Stimulated activated CD8-positive, alpha-beta memory T cell treated with anti-CD3 and anti-CD28 coated beads, Interleukin-15, amount 100 ng/mL, for 48 hours (primary cell): ENCODE data around the gene DOHH.
"Not testable (repeated sequence)": the region's sequence is repeated elsewhere in the genome, so short reads cannot be mapped to it uniquely, and the experiment has no call there.

Experiments
- DNase-seq, 2 donors: peaks; one replicate each; pipeline ENCODE4 v3.0.0-alpha.2; 2020; ENCODE audit warnings: low read depth in 2 of 2

The DOHH gene

DNA sequence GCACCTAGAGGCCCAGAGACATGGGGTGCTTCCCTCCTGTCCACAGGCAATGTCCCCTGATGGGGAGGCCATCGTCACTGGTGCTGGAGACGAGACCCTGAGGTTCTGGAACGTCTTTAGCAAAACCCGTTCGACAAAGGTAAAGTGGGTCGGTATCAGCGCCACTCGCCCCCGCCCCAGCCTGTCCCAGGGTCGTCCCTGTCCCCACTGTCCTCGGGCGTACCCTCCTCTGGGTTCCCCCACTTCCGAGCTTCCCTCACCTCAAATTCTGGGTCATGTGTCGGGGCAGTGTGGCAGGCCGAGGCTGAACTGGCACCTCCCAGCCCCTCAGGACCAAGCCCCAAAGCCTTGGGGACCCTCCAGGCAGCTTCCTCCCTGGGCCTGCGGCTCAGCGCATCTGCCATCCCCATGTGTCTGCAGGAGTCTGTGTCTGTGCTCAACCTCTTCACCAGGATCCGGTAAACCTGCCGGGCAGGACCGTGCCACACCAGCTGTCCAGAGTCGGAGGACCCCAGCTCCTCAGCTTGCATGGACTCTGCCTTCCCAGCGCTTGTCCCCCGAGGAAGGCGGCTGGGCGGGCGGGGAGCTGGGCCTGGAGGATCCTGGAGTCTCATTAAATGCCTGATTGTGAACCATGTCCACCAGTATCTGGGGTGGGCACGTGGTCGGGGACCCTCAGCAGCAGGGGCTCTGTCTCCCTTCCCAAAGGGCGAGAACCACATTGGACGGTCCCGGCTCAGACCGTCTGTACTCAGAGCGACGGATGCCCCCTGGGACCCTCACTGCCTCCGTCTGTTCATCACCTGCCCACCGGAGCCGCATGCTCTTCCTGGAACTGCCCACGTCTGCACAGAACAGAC lies 34.1 kb upstream of the DOHH start:
- no peak for DNase-seq

- no peak for DNase-seq
Measured at GRCh38 chr19:3533563-3534216, 33.2 kb upstream of the DOHH start.

GRCh38 chr19:3533033-3533432 lies 32.6 kb upstream of the DOHH start:
- DNase-seq, result no peak

- DNase-seq, result no peak
Measured at GRCh38 chr19:3532154-3532786, 31.8 kb upstream of the DOHH start.

- DNase-seq, result no peak
Measured at GRCh38 chr19:3531716-3532115, 31.2 kb upstream of the DOHH start.

- DNase-seq, result no peak
Measured at GRCh38 chr19:3530389-3530788, 29.9 kb upstream of the DOHH start.

GRCh38 chr19:3529299-3529698 lies 28.8 kb upstream of the DOHH start:
- not testable (repeated sequence) for DNase-seq

DNA sequence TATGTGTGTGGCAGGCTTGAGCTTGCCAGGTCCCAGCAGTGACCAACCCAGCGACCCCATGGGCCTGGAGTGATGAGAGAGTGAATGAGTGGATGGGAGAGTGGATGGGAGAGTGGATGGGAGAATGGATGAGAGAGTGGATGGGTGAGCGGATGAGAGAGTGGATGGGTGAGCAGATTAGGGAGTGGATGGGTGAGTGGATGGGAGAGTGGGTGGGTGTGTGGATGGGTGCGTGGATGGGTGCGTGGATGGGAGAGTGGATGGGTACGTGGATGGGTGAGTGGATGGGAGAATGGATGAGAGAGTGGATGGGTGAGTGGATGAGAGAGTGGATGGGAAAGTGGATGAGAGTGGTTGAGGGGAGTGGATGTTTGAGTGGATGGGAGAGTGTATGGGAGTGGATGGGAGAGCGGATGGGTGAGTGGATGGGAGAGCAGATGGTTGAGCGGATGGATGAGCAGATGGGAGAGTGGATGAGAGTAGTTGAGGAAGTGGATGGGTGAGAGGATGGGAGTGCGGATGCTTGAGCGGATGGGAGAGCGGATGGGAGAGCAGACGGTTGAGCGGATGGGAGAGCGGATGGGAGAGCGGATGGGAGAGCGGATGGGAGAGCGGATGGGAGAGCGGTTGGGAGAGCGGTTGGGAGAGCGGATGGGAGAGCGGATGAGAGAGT lies 28.2 kb upstream of the DOHH start:
- DNase-seq, result no peak

DNA sequence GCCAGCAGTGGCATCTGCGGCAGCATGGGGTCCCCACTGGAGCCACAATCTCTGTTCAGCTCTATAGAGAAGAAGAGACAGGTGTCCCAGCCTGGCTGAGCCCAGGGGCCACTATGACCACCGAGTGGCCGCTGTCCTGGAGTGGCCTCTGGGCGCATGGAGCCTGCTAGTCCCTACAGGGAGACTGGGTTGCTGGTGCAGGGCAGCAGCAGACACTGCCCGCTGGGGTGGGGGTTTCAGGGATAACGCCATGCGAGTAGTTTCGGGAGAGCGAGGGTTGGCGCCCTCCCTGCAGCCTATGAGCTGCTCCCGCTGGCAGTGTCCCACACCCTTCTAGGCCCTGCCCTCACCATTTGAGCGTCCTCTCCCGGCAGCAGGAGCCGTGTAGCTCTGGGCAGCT lies 27.6 kb upstream of the DOHH start:
- DNase-seq, result no peak

- no peak for DNase-seq
Measured at GRCh38 chr19:3527238-3527910, 26.9 kb upstream of the DOHH start.

GRCh38 chr19:3526507-3527237 lies 26.2 kb upstream of the DOHH start:
- no peak for DNase-seq

DNA sequence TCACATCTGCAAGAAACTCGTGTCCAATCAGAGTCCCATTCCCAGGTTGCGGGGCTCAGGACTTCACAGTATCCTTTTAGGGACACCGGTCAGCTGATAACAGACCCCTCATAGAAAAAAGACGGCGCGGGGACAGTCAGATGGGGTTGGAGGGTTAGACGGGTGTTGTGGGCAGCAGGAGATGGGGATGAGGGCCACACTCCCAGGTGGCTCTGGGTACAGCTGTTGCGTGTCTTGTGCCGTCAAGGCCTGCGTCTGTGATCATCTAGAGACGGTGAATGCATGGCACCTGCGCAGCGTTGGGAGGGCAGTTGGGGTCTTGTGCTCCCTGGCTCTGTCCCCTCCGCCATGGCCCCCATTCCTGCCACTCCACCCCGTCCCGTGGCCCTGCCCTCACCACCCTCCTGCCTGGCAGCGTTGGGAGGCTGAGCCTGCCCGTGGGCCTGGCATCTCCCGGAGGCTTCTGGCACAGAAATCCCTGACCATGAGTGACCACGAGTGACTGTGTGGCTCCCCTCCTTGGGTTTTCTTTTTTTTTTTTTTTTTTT lies 24.5 kb upstream of the DOHH start:
- no peak for DNase-seq

DNA sequence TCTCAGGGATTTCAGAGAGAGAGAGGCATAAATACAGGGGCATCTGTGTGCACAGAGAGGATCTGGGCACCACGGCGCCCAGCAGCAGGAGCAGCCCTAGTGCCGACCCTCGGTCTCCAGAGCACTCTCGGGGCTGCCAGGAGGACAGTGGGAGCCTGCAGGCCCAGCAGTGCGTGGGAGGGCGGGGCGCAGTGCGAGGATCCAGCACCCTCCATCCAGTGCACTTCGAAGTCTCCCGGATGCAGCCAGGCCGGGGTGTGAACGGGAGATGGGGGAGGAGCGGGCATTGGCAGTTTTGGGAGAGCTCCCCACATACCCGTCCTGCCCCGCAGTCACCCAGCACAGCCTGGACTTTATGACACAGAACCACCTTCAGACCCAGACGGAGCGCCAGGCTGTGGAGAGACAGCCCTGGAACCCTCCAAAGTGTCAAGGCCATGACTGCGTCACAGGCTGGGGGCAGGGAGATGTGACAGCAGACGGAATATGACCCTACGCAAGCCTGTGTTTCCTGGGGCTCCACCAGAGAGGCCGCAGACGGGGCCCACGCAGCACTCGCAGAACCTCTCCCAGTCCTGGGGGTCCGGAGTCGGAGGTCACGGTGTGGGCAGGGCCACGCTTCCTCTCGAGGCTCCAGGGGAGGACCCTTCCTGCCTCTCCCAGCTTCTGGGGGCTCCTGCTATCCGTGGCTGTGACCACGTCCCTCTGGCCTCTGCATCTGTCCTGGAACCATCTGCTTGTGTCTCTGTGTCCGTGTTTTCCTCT lies 23.8 kb upstream of the DOHH start:
- DNase-seq, result no peak

DNA sequence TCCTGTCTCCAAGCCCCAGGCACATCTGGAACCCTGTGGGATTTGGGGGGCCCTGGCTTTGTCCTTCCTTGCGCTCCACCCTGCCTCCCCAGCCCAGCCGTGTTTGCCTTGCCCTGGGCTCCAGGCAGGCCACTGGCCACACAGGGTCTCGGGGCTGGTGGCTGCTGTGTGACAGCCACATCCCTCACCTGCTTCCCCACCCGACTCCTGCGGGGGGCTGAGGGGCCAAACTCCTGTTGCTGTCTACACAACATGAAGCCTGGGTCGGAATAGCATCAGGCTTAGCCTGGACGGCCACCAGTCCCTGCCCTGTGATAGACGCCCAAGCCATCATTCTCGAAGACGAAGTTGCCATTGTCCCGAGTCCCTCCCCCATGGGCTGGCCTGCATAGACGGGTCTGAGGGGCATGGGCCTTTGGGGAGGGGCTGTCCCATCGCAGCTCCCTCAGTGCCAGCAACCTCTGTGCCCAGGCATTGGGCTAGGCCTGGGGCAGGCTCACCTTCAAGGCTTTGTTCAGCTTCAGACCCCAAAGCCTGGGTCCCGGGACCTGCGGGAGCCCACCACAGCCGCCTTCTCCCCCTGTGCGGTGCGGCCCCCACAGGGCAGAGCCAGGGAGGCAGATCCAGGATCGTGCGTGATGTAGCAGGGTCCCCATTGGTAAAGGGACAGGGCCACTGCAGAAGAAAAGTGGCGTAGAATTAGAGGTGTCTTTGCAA lies 23.0 kb upstream of the DOHH start:
- no peak for DNase-seq

- DNase-seq, result no peak
Measured at GRCh38 chr19:3522421-3523360, 22.2 kb upstream of the DOHH start.

- no peak for DNase-seq
Measured at GRCh38 chr19:3521104-3521445, 20.6 kb upstream of the DOHH start.

- DNase-seq, result no peak
Measured at GRCh38 chr19:3520166-3521103, 20.0 kb upstream of the DOHH start.
